Neural crest cell (in vitro differentiated cells): Measurements from ENCODE around the gene ZNF454. TPM values are rescaled to one million over a fixed set of nuclear protein-coding genes. Genes with fewer than 3 reads are reported as not detected.

ENCODE experiments used
- DNase-seq: peaks from one replicate; pipeline ENCODE4 v3.0.0; 2021; ENCODE audit warnings: low read depth, mixed read lengths, low spot score
- H3K27ac Mint-ChIP-seq: one replicate; pipeline ENCODE4 v1.8.0; 2021; ENCODE audit warnings: mild to moderate bottlenecking, mixed read lengths; ENCODE audit not compliant: unreplicated experiment
- H3K27me3 Mint-ChIP-seq: 2 replicates; pipeline ENCODE4 v1.8.0; 2021; ENCODE audit warnings: low read depth, mild to moderate bottlenecking, mixed read lengths
- H3K36me3 Mint-ChIP-seq: 2 replicates; pipeline ENCODE4 v1.8.0; 2021; ENCODE audit warnings: low read depth, mild to moderate bottlenecking, mixed read lengths
- H3K4me1 Mint-ChIP-seq: 2 replicates; pipeline ENCODE4 v1.8.0; 2021; ENCODE audit warnings: mixed read lengths
- H3K4me3 Mint-ChIP-seq: one replicate; pipeline ENCODE4 v1.8.0; 2021; ENCODE audit warnings: mild to moderate bottlenecking, mixed read lengths
- H3K9me3 Mint-ChIP-seq: 2 replicates; pipeline ENCODE4 v1.8.0; 2021; ENCODE audit warnings: mixed read lengths
- CTCF ChIP-seq: fragments of 200-600 bp; sonication (generic); conservative IDR thresholded peaks from 2 replicates; pipeline ENCODE4 v1.5.0; 2021; ENCODE audit warnings: antibody characterized with exemption, mild to moderate bottlenecking
- total RNA-seq: library from RNA; stranded (reverse); gene quantifications from 2 replicates; pipeline ENCODE4 v1.2.1, GENCODE V29; 2021

The ZNF454 gene
- total RNA-seq, 1 donor from 2014 or later: 0.26 TPM

GRCh38 chr5:178990491-178990890 is 49.5 kb downstream of the ZNF454 start:
- Mint-ChIP-seq H3K9me3 (peaks cover 5% of the 10 kb centered on the region), H3K27me3 (peaks cover 39% of the 10 kb centered on the region), H3K27ac (no peak overlapping the region), H3K4me1 (peaks cover 3% of the 10 kb centered on the region), H3K4me3 (no peak overlapping the region), H3K36me3 (no peaks in the 10 kb centered on the region)
- DNase-seq: no peak
- TF ChIP-seq CTCF: no peak

GRCh38 chr5:178991190-178992145 is 50.5 kb downstream of the ZNF454 start:
- no peaks in the 10 kb centered on the region for H3K36me3 Mint-ChIP-seq
- peaks cover 5% of the 10 kb centered on the region for H3K9me3 Mint-ChIP-seq
- TF ChIP-seq CTCF: no peak
- peaks cover 5% of the 10 kb centered on the region for H3K4me1 Mint-ChIP-seq
- H3K4me3 Mint-ChIP-seq: no peak overlapping the region
- peaks cover 49% of the 10 kb centered on the region for H3K27me3 Mint-ChIP-seq
- H3K27ac Mint-ChIP-seq: no peak overlapping the region
- no peak for DNase-seq

DNA sequence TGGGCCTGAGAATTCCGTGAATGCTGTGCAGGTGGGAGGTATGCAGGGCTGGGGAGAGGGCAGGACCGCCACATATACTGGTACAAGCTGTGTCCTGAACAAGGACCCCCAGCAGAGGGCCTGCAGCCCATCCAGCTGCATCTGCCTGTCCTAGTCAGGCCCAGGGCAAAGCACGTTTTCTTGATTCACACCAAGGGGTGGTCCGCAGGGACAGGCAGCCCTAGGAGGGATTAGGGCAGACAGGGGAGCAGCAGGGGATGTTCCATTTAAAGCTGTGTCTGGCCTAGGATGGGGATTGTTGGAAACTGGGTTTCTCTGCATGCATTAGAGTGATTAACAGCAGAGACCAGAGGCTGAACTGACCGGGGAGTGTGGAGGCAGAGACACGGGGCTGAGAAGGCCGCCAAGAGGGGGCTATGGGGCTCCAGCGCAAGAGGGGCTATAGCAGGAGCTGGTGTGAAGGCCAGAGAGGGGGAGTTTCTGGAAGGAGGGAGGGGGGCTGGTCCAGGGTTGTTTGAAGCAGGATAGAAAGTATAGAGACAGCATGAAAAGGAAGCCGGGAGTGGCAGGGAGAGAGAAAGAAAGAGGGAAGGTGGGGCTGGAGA is 51.4 kb downstream of the ZNF454 start:
- Mint-ChIP-seq H3K27me3 (peaks cover 56% of the 10 kb centered on the region), H3K4me1 (peaks cover 5% of the 10 kb centered on the region), H3K27ac (no peak overlapping the region), H3K9me3 (peaks cover 5% of the 10 kb centered on the region), H3K36me3 (no peaks in the 10 kb centered on the region), H3K4me3 (no peak overlapping the region)
- TF ChIP-seq CTCF: no peak
- no peak for DNase-seq

DNA sequence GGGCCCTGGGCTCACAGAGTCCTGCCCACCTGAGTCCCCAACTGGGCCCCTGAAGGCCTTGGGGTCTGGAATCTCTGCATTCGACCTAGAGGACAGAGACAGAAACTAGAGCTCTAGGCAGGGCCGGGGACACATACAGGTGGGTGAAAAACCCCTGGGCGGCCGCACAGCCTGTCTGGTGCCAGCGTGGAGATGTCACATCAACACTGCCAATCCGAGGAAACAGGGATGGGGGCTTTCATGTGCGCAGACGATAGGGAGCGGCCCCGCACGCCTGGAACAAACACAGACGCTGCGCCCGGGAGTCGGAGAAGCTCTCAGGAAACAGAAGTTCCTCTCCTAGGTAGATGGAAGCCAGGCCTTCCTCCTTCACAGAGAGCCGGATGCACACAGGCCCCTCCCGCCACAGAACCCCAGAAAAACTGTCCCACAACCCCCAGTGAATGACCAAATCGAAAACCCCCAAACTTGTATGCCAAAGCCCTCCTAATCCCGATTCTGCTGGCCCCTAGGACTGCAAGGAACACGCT is 52.3 kb downstream of the ZNF454 start:
- Mint-ChIP-seq H3K4me1 (peaks cover 5% of the 10 kb centered on the region), H3K36me3 (no peaks in the 10 kb centered on the region), H3K9me3 (peaks cover 2% of the 10 kb centered on the region), H3K27me3 (peaks cover 62% of the 10 kb centered on the region), H3K27ac (no peak overlapping the region), H3K4me3 (no peak overlapping the region)
- DNase-seq: no peak
- TF ChIP-seq CTCF: no peak

DNA sequence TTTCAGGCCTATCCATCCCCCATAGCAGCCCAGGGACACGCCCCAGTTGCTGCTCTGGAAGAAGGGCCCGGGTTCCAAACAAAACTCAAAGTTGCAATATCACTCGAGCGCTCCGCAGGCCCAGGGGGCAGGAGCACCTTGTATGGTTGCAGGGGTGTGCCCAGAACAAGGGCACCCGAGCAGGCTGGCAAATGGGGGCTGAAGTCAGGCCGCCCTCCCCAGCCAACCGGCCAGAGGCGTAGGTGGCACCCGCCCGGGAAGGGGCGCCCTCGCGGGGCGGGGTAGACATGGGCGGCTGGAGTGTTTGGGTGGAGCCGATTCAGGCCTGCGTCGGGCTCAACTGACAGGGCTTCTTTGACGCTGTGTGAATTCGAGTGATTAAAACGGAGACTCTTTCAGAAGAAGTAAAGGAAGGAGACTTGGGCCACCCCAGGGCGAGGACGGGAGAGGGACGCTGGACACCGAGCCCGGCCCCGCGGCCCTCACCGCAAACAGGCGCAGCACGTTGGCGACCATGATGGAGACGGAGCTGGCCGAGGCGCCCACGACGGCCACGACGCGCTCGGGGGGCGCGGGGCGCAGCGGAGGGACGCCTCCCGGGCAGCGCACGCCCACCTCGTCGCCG is 53.1 kb downstream of the ZNF454 start:
- no peaks in the 10 kb centered on the region for H3K36me3 Mint-ChIP-seq
- DNase-seq: no peak
- peaks cover 2% of the 10 kb centered on the region for H3K9me3 Mint-ChIP-seq
- H3K27ac Mint-ChIP-seq: no peak overlapping the region
- no peak for TF ChIP-seq CTCF
- H3K4me3 Mint-ChIP-seq: no peak overlapping the region
- peaks cover 5% of the 10 kb centered on the region for H3K4me1 Mint-ChIP-seq
- H3K27me3 Mint-ChIP-seq: peaks cover 66% of the 10 kb centered on the region
